ENCODE results near the gene CCDC57. TPM values are rescaled to one million over a fixed set of nuclear protein-coding genes. Genes with fewer than 3 reads are reported as not detected.

The CCDC57 gene
- total RNA-seq, 2 experiments from 2014 or later, result 129 to 135 TPM

- Histone ChIP-seq H3K4me3 (ENCODE audit: low read length) (no peak overlapping the region), H3K36me3 (ENCODE audit: insufficient read depth, low read length) (peaks cover 82% of the 10 kb centered on the region), H3K27ac (ENCODE audit: low read depth in 1 of 2, low read length in 2 of 2) (no peak overlapping the region), H3K9me3 (ENCODE audit: control insufficient read depth in 1 of 2, insufficient read depth in 1 of 2, low read length in 2 of 2) (peaks cover 0 to 16% of the 10 kb centered on the region in 2 experiments), H3K27me3 (ENCODE audit: control insufficient read depth in 1 of 2, insufficient read depth in 2 of 2, low read length in 2 of 2) (no peaks in the 10 kb centered on the region), H3K4me1 (ENCODE audit: insufficient read depth, low read length) (peaks cover 7% of the 10 kb centered on the region)
- no peak for TF ChIP-seq CTCF (IDR thresholded peaks at IDR 0.05)
- H3K27me3 Mint-ChIP-seq, result no peaks in the 10 kb centered on the region
- peak overlapping the region; percentile 62 for H3K27ac Mint-ChIP-seq
- peaks cover 82% of the 10 kb centered on the region for H3K36me3 Mint-ChIP-seq (ENCODE audit: low read depth)
- H3K4me1 Mint-ChIP-seq (ENCODE audit: low read depth), result peaks cover 23% of the 10 kb centered on the region
- no peaks in the 10 kb centered on the region for H3K9me3 Mint-ChIP-seq
- H3K4me3 Mint-ChIP-seq, result no peak overlapping the region
- DNase-seq, result no peak
- POLR2A ChIA-PET, result no interaction called here
- ATAC-seq (ENCODE audit: poor library complexity), result no peak
- CTCF ChIA-PET, result interaction anchor here (1.5 kb wide), 1 partner anchor 13 kb away, joined by 3 read pairs; no protein-coding TSS in a partner anchor
- intact Hi-C loops (cut with DNase I, micrococcal nuclease), result loop anchor here in 1 of 2 experiments (5.0 kb wide), 2 partner anchors 44 to 64 kb away; no protein-coding TSS in a partner anchor
Observed at GRCh38 chr17:82258555-82258954, 45.9 kb upstream of the CCDC57 start.

DNA sequence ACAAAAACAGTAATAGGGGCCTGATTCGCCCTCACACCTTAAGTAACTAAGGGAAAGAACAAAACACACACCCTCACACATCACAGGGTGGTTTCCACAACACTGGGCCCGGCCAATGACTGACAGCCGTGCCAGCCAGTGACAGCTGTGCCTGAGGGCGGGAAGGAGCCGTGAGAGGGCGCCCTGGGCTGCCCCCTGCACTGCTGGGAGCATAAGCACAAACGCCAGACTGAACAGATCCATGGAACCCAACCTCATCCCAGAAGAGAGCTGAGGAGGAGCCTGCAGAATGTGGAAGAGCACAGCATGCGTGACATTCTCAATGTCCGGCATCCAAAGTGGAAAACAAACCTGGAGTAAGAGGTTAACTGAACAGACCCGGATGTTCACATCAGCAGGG is 44.8 kb upstream of the CCDC57 start:
- POLR2A ChIA-PET, result no interaction called here
- no peaks in the 10 kb centered on the region for H3K27me3 ChIP-seq (ENCODE audit: control insufficient read depth in 1 of 2, insufficient read depth in 2 of 2, low read length in 2 of 2)
- peaks cover 82% of the 10 kb centered on the region for H3K36me3 Mint-ChIP-seq (ENCODE audit: low read depth)
- DNase-seq (peak in 9 of 14 experiments; percentile 27 to 78 (median 59)), ATAC-seq (ENCODE audit: poor library complexity) (peak; percentile 86)
- peaks cover 82% of the 10 kb centered on the region for H3K36me3 ChIP-seq (ENCODE audit: insufficient read depth, low read length)
- peaks cover 7% of the 10 kb centered on the region for H3K4me1 ChIP-seq (ENCODE audit: insufficient read depth, low read length)
- no peak overlapping the region for H3K4me3 ChIP-seq (ENCODE audit: low read length)
- H3K4me1 Mint-ChIP-seq (ENCODE audit: low read depth), result peaks cover 23% of the 10 kb centered on the region
- H3K27ac ChIP-seq (ENCODE audit: low read depth in 1 of 2, low read length in 2 of 2), result no peak overlapping the region
- H3K9me3 Mint-ChIP-seq, result no peaks in the 10 kb centered on the region
- no peaks in the 10 kb centered on the region for H3K27me3 Mint-ChIP-seq
- intact Hi-C loops (cut with DNase I, micrococcal nuclease), result loop anchor here in 1 of 2 experiments (5.0 kb wide), 2 partner anchors 45 to 65 kb away; no protein-coding TSS in a partner anchor
- no peak overlapping the region for H3K4me3 Mint-ChIP-seq
- CTCF ChIA-PET, result interaction anchor here (0.6 to 1.5 kb wide), 2 partner anchors 14 to 19 kb away, joined by 3 to 4 read pairs; no protein-coding TSS in a partner anchor
- TF ChIP-seq CTCF (IDR thresholded peaks at IDR 0.05), result no peak
- H3K9me3 ChIP-seq (ENCODE audit: control insufficient read depth in 1 of 2, insufficient read depth in 1 of 2, low read length in 2 of 2), result peaks cover 0 to 19% of the 10 kb centered on the region in 2 experiments
- peak overlapping the region; percentile 80 for H3K27ac Mint-ChIP-seq

DNA sequence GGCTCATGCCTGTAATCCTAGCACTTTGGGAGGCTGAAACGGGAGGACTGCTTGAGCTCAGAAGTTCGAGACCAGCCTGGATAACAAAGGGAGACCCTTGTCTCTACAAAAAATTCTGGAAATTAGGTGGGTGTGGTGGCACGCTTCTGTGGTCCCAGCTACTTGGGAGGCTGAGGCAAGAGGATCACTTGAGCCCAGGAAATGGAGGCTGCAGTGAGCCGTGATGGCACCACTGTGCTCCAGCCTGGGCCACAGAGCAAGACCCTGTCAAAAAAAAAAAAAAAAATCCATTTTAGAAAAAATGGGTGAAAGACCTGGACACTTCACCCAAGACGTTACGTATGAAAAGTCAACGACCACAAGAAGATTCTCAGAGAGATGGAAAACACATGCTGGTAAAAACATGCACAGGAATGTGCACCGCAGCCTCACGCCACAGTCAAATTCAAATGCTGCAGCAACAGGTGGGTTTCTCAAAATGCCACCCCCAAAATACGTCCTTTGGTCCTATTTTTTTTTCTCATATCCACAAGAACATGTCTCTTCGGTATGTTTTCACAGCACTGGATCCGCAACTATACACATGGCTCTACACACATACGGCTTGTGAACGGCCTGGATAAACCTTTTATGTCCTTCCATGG is 43.7 kb upstream of the CCDC57 start:
- ChIA-PET CTCF (interaction anchor here (1.4 kb wide), 1 partner anchor 66 kb away, joined by 3 read pairs; no protein-coding TSS in a partner anchor), POLR2A (no interaction called here)
- Histone ChIP-seq H3K9me3 (ENCODE audit: control insufficient read depth in 1 of 2, insufficient read depth in 1 of 2, low read length in 2 of 2) (peaks cover 0 to 19% of the 10 kb centered on the region in 2 experiments), H3K4me1 (ENCODE audit: insufficient read depth, low read length) (peaks cover 7% of the 10 kb centered on the region), H3K36me3 (ENCODE audit: insufficient read depth, low read length) (peaks cover 82% of the 10 kb centered on the region), H3K27me3 (ENCODE audit: control insufficient read depth in 1 of 2, insufficient read depth in 2 of 2, low read length in 2 of 2) (no peaks in the 10 kb centered on the region), H3K4me3 (ENCODE audit: low read length) (no peak overlapping the region), H3K27ac (ENCODE audit: low read depth in 1 of 2, low read length in 2 of 2) (no peak overlapping the region)
- no peaks in the 10 kb centered on the region for H3K9me3 Mint-ChIP-seq
- H3K4me1 Mint-ChIP-seq (ENCODE audit: low read depth), result peaks cover 23% of the 10 kb centered on the region
- peaks cover 82% of the 10 kb centered on the region for H3K36me3 Mint-ChIP-seq (ENCODE audit: low read depth)
- H3K4me3 Mint-ChIP-seq, result no peak overlapping the region
- intact Hi-C loops (cut with DNase I, micrococcal nuclease), result loop anchor here in 1 of 2 experiments (5.0 kb wide), 2 partner anchors 46 to 66 kb away; no protein-coding TSS in a partner anchor
- no peaks in the 10 kb centered on the region for H3K27me3 Mint-ChIP-seq
- no peak for TF ChIP-seq CTCF (IDR thresholded peaks at IDR 0.05)
- DNase-seq, result no peak
- H3K27ac Mint-ChIP-seq, result peak overlapping the region; percentile 80
- no peak for ATAC-seq (ENCODE audit: poor library complexity)

Measured in CD4-positive, alpha-beta T cell (primary cell).